ENCODE measurements around the gene NHLH2. TPM values are rescaled to one million over a fixed set of nuclear protein-coding genes. Genes with fewer than 3 reads are reported as not detected.
A peak's percentile ranks its signal among the peaks of the same experiment; 100 is the strongest.

NHLH2 gene
- total and polyA plus RNA-seq, 12 donors = not detected

DNA sequence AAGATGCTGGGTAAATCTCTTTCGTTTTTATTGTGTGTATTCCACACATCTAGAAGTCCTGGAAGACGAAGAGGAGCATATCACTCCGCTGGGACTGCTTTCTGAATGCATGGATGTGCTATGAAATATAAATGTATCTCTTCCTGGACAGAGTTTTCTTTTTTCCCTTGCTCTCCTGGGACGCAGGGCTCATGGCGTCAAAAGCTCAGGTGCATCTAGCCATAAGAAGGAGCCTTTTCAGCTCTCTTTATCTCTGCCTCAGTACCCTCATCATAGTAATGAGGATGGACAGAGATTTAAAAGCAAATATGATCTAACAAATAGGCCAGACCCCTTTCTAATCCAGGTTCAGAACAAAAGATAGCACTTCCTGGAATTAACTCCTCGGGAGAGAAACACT is 44.9 kb downstream of the NHLH2 start:
- peaks cover 0 to 24% (median 7%) of the 10 kb centered on the region in 7 donors for H3K27me3 ChIP-seq
- peaks cover 0 to 10% (median 0%) of the 10 kb centered on the region in 9 donors for H3K4me1 ChIP-seq
- TF ChIP-seq, protein P1, sequence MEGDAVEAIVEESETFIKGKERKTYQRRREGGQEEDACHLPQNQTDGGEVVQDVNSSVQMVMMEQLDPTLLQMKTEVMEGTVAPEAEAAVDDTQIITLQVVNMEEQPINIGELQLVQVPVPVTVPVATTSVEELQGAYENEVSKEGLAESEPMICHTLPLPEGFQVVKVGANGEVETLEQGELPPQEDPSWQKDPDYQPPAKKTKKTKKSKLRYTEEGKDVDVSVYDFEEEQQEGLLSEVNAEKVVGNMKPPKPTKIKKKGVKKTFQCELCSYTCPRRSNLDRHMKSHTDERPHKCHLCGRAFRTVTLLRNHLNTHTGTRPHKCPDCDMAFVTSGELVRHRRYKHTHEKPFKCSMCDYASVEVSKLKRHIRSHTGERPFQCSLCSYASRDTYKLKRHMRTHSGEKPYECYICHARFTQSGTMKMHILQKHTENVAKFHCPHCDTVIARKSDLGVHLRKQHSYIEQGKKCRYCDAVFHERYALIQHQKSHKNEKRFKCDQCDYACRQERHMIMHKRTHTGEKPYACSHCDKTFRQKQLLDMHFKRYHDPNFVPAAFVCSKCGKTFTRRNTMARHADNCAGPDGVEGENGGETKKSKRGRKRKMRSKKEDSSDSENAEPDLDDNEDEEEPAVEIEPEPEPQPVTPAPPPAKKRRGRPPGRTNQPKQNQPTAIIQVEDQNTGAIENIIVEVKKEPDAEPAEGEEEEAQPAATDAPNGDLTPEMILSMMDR (IDR thresholded peaks at IDR 0.05) = no peak
- H3K4me3 ChIP-seq = no peak overlapping the region
- intact Hi-C loops (cut with DNase I) = no loop called here
- H3K9me3 ChIP-seq = no peaks in the 10 kb centered on the region
- DNase-seq (no peak), ATAC-seq (no peak)
- WGBS, 2 donors = 80 to 89% methylated on average over 6 of the region's 6 CpGs
- no peaks in the 10 kb centered on the region for H3K36me3 ChIP-seq
- no peak overlapping the region for H3K27ac ChIP-seq

DNA sequence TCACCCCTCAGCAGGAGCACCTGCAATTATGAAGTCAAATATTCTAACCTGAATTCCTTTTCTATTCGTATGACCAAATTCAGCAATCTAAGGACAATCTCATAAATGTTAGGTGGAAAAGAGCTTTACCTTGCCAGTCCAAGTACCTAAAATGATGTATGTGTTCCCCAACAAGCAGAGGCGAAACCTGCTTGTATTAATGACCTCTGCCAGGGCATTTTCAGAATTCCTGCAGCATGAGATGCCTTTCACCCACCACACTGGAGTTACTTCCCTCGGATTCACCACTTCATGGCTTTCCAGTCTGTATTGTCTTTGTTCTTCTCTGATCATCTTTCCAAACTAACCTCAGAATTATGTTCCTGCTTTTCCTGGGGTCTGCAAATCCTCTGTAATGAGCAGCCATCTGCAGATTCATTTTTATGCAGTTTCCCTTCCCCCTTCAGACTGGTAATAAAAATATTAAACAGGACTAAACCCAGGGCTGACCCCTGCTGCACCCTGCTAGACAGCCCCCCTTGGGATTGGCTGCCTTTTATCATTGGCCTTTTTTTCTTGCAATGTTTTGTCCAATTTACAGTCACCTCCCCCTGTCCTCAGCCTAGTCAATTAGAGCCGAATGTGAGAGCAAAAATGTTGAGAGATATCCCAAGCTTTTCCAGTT is 45.8 kb downstream of the NHLH2 start:
- 60 to 68% methylated on average over 4 of the region's 4 CpGs for WGBS, 2 donors
- intact Hi-C loops (cut with DNase I) = no loop called here
- Histone ChIP-seq H3K36me3 (no peaks in the 10 kb centered on the region), H3K4me3 (no peak overlapping the region), H3K27me3 (peaks cover 0 to 24% (median 7%) of the 10 kb centered on the region in 7 donors), H3K27ac (no peak overlapping the region), H3K4me1 (peaks cover 0 to 10% (median 0%) of the 10 kb centered on the region in 9 donors), H3K9me3 (no peaks in the 10 kb centered on the region)
- DNase-seq (no peak), ATAC-seq (no peak)
- TF ChIP-seq, protein P1 (IDR thresholded peaks at IDR 0.05) = no peak

DNA sequence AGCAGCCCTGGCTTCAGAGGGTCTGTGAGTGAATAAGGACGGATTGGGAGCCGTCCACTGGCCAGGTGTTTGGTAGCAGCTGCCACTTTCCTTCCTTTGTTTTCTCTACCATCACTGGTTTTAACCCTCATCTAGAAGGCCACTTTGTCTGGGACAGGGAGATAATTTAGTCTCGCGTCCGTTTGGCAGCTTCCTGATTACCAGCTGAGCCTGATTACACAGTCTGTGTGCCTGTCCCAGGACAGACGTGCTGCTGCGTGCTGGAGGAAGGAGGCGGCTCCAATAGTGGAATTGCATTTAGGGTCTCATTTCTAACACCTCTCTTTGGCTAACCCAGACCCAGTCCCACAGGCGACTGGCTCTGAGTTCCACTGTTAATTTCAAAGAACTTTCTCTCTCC is 47.8 kb downstream of the NHLH2 start:
- WGBS, 2 donors = 13 to 18% methylated on average over 9 of the region's 9 CpGs
- Histone ChIP-seq H3K4me1 (peaks cover 0 to 10% (median 0%) of the 10 kb centered on the region in 9 donors), H3K4me3 (no peak overlapping the region), H3K36me3 (no peaks in the 10 kb centered on the region), H3K9me3 (peaks cover 0 to 3% (median 0%) of the 10 kb centered on the region in 11 donors), H3K27me3 (peaks cover 0 to 24% (median 7%) of the 10 kb centered on the region in 7 donors), H3K27ac (no peak overlapping the region)
- no peak for DNase-seq
- TF ChIP-seq, protein P1 (IDR thresholded peaks at IDR 0.05) = no peak
- ATAC-seq = peak in 6 of 8 donors; percentile 38 to 77 (median 62)
- intact Hi-C loops (cut with DNase I) = no loop called here

DNA sequence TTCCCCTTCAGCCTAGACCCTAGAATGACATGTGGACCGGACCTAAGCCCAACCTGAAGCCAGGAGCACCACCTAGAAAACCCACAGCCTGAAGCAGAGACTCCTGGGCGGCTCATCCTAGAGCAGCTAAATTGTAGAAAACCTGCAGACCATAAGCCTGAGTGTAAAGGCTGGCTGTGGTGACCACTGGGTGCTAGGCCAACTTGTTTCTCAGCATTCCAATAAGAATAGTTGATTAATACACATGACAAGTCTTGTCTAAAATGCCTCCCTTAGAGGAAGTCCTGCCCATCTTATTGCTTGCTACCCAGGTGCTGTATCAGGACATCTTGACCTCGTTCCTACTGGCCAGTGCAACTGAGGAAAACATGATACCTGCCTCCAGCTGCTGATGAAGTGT is 49.1 kb downstream of the NHLH2 start:
- TF ChIP-seq, protein P1 (IDR thresholded peaks at IDR 0.05) = no peak
- Histone ChIP-seq H3K9me3 (peaks cover 0 to 11% (median 0%) of the 10 kb centered on the region in 11 donors), H3K4me1 (peaks cover 0 to 10% (median 0%) of the 10 kb centered on the region in 9 donors), H3K36me3 (no peaks in the 10 kb centered on the region), H3K27ac (no peak overlapping the region), H3K4me3 (no peak overlapping the region), H3K27me3 (peaks cover 0 to 24% (median 7%) of the 10 kb centered on the region in 7 donors)
- DNase-seq (no peak), ATAC-seq (peak in 1 of 8 donors; percentile 50)
- intact Hi-C loops (cut with DNase I) = no loop called here
- 84 to 85% methylated on average over 3 of the region's 3 CpGs for WGBS, 2 donors

Measured in heart right ventricle (tissue), 16 donors.